Hematopoietic multipotent progenitor cell treated with erythropoietin and hydrocortisone succinate and interleukin-3 and kit ligand, for 17 days (in vitro differentiated cells): ENCODE data around the gene RPA1.

Experiments
- DNase-seq: peaks from one replicate; pipeline ENCODE4 v3.0.0-alpha.2; 2015; ENCODE audit warnings: low spot score

The RPA1 gene

DNA sequence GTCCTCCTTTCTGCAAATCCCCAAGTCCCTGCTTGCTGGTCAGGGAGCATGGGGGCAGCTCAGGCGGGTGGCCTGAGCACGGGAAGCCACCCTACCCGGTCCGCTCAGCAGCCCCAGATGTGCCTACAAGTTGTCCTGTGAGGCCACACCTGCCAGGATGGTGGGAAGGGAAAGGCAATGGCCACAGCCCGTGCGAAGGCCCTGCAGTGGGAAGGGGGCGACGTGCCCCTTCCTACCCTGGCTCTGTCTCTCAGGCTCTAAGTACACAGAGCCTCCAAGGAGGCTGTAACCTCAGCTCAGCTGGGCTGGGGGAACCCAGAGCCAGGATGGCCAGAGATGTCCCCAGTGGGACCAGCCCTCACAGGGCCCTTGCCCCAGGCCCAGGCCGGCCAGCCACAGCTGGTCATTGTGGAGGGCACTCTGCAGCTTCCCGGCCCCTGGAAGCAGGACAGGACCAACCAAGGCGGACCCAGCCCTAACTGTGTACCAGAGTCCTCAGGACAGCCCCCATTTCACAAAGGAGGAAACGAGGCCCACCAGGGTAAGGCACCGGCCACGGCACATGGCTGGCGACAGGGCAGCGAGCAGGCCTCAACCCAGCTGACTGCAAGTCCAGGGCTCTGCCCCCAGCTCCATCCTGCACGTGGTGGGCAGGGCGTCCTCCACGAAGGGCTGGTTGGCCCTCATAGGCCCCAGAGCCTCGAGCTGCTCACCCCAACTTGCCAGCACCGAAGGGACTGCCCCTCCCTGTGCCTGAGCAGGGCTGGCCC, 113.0 kb downstream of the RPA1 start:
- DNase-seq, result no peak

DNA sequence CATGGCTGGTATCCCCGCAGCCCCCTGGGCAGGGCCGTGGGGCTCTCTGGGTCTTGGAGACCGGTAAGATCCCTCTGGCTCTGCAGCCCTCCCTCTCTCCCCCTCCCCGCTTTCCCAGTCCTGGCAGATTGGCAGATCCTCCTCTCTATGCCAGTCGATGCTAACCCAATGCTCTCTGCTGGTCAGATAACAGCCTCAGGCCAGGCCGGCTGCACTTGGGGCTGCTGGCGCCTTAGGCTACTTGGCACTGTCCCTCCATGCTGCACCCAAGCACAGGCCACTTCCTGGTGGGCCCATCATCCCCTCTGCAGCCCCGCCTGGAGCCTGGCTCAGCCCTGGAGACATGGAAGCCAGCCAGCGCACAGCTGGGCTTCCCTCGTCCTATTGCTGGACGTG, 113.6 kb downstream of the RPA1 start:
- no peak for DNase-seq

DNA sequence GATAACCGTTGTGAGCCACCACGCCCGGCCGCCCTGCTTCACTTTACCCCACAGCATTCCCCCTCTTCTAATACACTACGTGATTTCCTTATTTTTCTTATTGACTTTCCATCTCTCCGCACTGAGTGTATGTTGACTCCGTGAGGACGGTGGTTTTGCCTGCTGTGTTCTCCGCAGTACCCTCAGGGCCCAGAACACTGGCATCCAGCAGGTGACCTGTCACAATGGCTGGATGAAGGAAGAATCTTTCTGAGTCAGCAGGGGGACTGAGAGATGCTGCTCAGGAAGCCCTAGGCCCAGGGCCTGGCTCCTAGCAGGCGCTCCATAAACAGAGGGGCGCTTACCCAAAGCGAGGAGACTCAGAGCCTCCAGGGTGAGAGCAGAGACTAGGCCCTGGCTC, 115.8 kb downstream of the RPA1 start:
- no peak for DNase-seq

DNA sequence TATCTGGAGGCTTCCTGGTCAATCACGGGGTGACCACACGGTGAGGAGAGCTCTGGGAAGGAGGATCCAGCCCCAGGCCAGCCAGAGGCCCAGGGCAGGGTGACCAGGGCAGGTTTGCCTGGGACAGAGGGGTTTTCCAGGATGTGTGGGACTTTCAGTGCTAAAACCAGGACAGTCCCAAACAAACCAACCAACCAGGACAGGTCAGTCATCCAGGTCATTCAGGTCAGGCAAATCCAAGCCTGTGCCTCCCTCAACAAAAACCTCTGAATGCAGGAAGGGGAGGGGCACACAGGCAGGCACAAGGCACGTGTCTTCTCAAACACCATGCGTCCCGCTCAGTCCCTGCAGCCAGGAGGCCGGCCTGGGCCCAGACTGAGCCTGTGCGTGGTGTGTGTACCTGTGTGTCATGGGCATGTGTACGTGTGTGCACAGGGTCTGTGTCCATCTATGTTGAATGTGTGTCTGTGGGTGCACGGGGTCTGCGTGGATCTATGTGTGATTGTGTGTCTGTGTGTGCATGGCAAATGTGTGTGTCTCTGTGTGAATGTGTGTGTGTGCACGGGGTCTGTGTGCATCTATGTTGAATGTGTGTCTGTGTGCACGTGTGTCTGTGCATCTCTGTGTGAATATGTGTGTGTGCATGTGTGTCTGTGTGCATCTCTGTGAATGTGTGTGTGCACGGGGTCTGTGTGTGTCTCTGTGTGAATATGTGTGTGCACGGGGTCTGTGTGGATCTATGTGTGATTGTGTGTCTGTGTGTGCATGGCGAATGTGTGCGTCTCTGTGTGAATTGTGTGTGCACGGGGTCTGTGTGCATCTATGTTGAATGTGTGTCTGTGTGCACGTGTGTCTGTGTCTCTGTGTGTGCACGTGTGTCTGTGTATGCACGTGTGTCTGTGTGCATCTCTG, 116.5 kb downstream of the RPA1 start:
- no peak for DNase-seq

DNA sequence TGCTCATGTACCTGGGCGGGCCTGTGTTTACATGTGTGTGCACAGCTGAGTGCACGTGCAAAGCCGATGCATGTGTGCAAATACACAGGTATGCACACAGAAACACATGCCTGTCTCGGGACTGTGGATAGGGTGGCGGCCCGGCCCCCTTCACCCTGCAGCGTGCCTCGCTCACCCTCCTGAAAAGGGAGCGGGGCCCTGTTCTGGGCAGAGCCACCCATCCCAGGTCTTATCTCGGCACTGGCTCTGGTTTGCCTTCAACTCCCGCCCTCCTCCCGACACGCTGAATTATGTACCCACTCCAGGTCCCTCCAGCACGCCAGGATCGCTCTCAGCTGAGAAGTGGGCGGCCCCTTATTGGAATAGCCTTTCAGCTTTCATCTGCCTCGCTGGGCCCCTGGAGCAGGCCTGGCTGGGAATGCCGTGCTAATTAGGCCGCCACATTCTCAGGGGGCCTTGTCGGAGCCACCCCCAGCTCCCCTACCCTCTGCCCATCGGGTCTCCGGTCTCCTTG, 117.5 kb downstream of the RPA1 start:
- DNase-seq, result no peak

DNA sequence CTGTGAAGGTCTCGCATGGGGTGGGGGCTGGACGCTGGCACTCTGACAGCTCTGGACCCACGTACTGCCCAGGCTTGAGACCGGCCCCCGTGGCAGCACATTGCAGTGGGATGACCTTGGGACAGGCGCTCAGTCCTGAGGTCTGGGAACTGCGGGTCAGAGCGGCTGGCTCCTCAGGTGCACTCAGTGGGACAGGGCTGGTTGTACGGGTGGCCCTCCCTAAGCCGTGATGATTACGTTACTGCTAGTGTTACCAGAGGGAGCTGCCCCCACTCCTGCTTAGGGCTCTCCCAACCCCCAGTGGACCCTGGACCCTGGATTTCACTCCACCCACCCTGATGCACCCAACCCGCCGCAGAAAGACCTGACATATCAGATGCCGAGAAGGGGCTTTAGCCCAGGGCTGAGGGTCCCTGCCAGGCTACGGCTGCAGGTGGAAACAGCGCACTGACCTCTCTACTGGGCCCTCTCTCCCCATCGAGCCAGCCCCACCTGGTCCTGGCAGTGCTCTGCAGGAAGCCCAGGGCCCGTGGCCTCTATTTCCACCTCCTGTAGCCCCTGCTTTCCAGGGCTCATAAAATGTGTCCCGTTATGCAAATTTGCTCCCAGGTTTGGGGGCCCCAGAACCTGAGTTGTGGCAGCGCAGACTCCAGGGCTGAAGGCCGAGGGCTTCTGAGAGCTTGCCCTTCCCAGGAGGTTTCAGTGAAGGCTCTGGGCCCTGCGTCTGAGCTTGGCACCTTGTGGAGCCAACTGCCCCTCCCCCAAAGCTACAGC, 118.1 kb downstream of the RPA1 start:
- DNase-seq, result no peak

DNA sequence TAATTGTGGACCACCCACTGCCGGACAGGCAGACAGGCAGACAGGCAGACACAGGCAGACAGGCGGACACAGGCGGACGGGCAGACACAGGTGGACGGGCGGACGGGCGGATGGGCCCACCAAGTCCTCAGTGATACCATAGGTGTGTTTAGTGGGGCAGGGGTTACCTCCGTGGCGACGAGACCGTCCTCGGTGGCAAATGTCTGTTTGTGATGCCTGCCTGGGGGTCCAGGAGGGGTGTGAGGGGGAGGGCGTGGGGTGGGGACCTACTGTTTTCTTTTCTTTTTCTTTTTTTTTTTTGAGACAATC, 118.7 kb downstream of the RPA1 start:
- no peak for DNase-seq
